ENCODE data around the gene TMEM252. TPM values are rescaled to one million over a fixed set of nuclear protein-coding genes. Genes with fewer than 3 reads are reported as not detected.
A peak's percentile ranks its signal among the peaks of the same experiment; 100 is the strongest.

The TMEM252 gene
- total RNA-seq, 1 donor from 2014 or later, result not detected

DNA sequence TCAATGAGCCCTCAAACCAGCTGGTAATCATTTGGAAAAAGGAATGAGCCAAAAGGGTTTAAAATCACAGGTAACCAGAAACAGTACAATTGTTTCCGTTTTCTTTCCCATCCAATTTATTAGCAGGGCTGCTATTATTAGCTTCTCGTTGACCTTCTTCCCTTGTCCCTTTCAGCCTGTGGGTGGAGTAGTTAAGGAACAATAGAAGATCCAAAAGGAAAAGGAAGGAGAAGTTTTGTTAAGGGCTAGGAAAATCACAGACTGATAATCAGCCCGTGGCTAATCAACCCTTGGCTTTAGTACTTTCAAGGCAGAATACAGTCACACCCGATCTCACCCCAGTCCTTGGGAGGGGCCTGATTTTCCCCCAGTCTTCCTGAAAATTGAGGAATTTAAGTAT is 38.4 kb downstream of the TMEM252 start:
- Histone ChIP-seq H3K4me1 (ENCODE audit: control insufficient read depth in 3 of 3, insufficient read depth in 3 of 3, low read length in 3 of 3) (peaks cover 13 to 24% (median 15%) of the 10 kb centered on the region in 3 donors), H3K27ac (ENCODE audit: low read depth, low read length) (peak overlapping the region; percentile 15), H3K9me3 (ENCODE audit: control insufficient read depth in 3 of 3, low read length in 3 of 3) (no peaks in the 10 kb centered on the region), H3K27me3 (ENCODE audit: control insufficient read depth in 3 of 3, insufficient read depth in 3 of 3, low read length in 3 of 3) (no peaks in the 10 kb centered on the region), H3K4me3 (ENCODE audit: low read length in 3 of 3) (no peak overlapping the region), H3K36me3 (ENCODE audit: control insufficient read depth in 3 of 3, insufficient read depth in 3 of 3, low read length in 3 of 3) (peaks cover 0 to 14% (median 4%) of the 10 kb centered on the region in 3 donors), H3K9ac (ENCODE audit: low read depth in 1 of 3, low read length in 3 of 3) (no peak overlapping the region)

DNA sequence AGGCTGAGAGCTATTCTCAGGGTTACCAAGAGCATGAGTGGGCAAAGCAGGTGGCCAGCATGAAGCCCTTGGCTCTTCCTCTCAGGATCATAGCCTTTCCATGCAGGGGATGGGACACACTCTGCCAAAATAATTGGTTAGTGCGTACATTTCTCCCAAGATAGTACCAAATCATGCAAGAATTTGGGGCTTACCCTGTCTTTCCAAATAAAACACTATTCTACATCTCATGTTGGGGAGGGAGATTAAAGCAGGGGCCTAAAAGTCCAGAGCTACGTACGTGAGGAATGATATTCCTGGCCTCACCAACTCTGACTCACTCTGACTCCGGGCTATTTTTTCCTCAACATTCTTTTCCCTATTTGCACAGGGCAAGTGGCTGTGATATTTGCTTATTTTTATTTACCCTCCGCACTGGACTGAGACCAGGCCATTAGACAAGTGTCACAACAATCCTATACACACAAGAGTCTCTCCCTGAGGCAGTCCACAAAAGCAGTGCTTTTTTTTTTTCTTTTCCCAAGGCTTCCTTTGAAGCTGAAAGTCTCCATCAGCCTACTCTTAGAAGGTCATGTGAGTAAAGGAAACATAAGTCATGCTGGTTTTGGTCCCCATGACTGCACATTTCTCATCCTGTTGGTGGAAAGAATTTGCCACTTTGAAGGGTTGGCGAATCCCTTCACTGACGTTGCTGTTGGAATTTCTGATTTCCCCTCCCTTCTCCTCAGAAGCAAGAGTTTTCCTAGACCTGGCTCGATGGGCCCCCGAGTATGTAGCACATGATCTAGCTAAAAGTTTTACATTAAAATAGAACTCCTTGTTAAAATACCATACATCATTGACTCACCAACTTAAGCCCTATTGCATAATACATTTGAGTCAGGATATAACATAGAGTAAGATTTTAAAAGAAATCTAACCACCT is 40.0 kb downstream of the TMEM252 start:
- peaks cover 15 to 24% (median 18%) of the 10 kb centered on the region in 3 donors for H3K4me1 ChIP-seq (ENCODE audit: control insufficient read depth in 3 of 3, insufficient read depth in 3 of 3, low read length in 3 of 3)
- peak overlapping the region; percentile 72 for H3K27ac ChIP-seq (ENCODE audit: low read depth, low read length)
- no peaks in the 10 kb centered on the region for H3K9me3 ChIP-seq (ENCODE audit: control insufficient read depth in 3 of 3, low read length in 3 of 3)
- H3K4me3 ChIP-seq (ENCODE audit: low read length in 3 of 3), result peak overlapping the region in 1 of 3 donors; percentile 10
- H3K9ac ChIP-seq (ENCODE audit: low read depth in 1 of 3, low read length in 3 of 3), result peak overlapping the region in 1 of 3 donors; percentile 5
- peaks cover 0 to 14% (median 4%) of the 10 kb centered on the region in 3 donors for H3K36me3 ChIP-seq (ENCODE audit: control insufficient read depth in 3 of 3, insufficient read depth in 3 of 3, low read length in 3 of 3)
- H3K27me3 ChIP-seq (ENCODE audit: control insufficient read depth in 3 of 3, insufficient read depth in 3 of 3, low read length in 3 of 3), result no peaks in the 10 kb centered on the region

DNA sequence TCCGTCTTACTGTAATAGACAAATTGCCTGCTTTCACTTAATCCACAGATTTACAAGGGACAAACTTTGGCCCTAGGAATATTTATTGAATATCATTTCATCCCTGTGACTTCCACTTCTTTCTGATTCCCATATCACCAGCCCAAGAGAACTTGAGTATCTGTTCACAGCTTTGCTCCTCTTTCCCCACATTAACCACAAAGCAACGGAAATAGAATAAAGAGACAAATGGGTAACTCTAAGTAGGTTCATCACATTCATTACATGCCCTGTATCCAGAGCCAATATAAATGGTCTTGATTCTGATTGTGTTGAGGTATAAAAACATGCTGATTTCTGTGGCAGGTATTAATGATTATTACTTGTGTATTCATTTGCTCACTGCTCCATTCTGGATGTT is 41.9 kb downstream of the TMEM252 start:
- Histone ChIP-seq H3K27ac (ENCODE audit: low read depth, low read length) (no peak overlapping the region), H3K4me1 (ENCODE audit: control insufficient read depth in 3 of 3, insufficient read depth in 3 of 3, low read length in 3 of 3) (peaks cover 15 to 24% (median 18%) of the 10 kb centered on the region in 3 donors), H3K36me3 (ENCODE audit: control insufficient read depth in 3 of 3, insufficient read depth in 3 of 3, low read length in 3 of 3) (peaks cover 0 to 14% (median 4%) of the 10 kb centered on the region in 3 donors), H3K9ac (ENCODE audit: low read depth in 1 of 3, low read length in 3 of 3) (no peak overlapping the region), H3K4me3 (ENCODE audit: low read length in 3 of 3) (no peak overlapping the region), H3K9me3 (ENCODE audit: control insufficient read depth in 3 of 3, low read length in 3 of 3) (no peaks in the 10 kb centered on the region), H3K27me3 (ENCODE audit: control insufficient read depth in 3 of 3, insufficient read depth in 3 of 3, low read length in 3 of 3) (no peaks in the 10 kb centered on the region)

DNA sequence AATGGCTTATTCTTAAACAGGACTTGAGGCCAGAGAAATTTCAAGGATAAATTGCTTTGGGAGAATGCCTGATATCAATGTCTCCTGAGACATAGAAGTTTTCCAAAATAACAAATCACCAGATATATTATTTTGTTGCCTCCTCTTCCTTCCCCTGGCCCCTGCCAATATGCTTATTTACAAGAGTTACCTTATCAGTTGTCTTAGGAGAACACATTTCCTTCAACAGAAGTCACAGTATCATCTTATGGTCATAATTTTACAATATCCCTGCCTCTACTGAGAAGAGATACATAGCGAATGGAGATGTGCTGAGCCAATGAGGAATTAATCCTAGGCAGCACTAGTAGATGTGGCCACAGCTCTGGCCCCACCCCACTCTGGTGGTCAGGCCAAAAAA is 43.1 kb downstream of the TMEM252 start:
- Histone ChIP-seq H3K4me1 (ENCODE audit: control insufficient read depth in 3 of 3, insufficient read depth in 3 of 3, low read length in 3 of 3) (peaks cover 15 to 24% (median 18%) of the 10 kb centered on the region in 3 donors), H3K36me3 (ENCODE audit: control insufficient read depth in 3 of 3, insufficient read depth in 3 of 3, low read length in 3 of 3) (peaks cover 0 to 14% (median 4%) of the 10 kb centered on the region in 3 donors), H3K9ac (ENCODE audit: low read depth in 1 of 3, low read length in 3 of 3) (no peak overlapping the region), H3K4me3 (ENCODE audit: low read length in 3 of 3) (no peak overlapping the region), H3K27ac (ENCODE audit: low read depth, low read length) (no peak overlapping the region), H3K9me3 (ENCODE audit: control insufficient read depth in 3 of 3, low read length in 3 of 3) (no peaks in the 10 kb centered on the region), H3K27me3 (ENCODE audit: control insufficient read depth in 3 of 3, insufficient read depth in 3 of 3, low read length in 3 of 3) (no peaks in the 10 kb centered on the region)

DNA sequence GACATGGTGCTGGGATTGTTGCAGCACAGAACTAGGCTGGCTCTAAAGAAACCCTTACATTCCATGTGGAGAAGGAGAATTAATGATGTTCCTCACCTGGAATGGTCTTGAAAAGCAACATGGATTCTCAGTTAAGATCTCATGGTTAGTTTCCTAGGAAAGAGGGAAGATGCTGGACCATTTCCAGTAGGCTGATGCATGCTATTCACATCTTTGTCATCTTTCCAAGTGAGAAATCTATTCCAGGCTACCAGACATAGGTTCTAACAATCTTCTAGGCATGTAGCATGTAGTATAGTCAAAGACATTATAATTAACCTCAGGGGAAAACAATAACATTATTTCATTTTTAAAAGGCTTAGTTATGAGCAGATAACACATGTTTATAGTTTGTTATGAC is 44.3 kb downstream of the TMEM252 start:
- H3K27ac ChIP-seq (ENCODE audit: low read depth, low read length), result no peak overlapping the region
- H3K36me3 ChIP-seq (ENCODE audit: control insufficient read depth in 3 of 3, insufficient read depth in 3 of 3, low read length in 3 of 3), result peaks cover 0 to 14% (median 4%) of the 10 kb centered on the region in 3 donors
- H3K9ac ChIP-seq (ENCODE audit: low read depth in 1 of 3, low read length in 3 of 3), result no peak overlapping the region
- H3K4me3 ChIP-seq (ENCODE audit: low read length in 3 of 3), result no peak overlapping the region
- H3K9me3 ChIP-seq (ENCODE audit: control insufficient read depth in 3 of 3, low read length in 3 of 3), result no peaks in the 10 kb centered on the region
- H3K4me1 ChIP-seq (ENCODE audit: control insufficient read depth in 3 of 3, insufficient read depth in 3 of 3, low read length in 3 of 3), result peaks cover 12 to 15% (median 12%) of the 10 kb centered on the region in 3 donors
- H3K27me3 ChIP-seq (ENCODE audit: control insufficient read depth in 3 of 3, insufficient read depth in 3 of 3, low read length in 3 of 3), result no peaks in the 10 kb centered on the region

DNA sequence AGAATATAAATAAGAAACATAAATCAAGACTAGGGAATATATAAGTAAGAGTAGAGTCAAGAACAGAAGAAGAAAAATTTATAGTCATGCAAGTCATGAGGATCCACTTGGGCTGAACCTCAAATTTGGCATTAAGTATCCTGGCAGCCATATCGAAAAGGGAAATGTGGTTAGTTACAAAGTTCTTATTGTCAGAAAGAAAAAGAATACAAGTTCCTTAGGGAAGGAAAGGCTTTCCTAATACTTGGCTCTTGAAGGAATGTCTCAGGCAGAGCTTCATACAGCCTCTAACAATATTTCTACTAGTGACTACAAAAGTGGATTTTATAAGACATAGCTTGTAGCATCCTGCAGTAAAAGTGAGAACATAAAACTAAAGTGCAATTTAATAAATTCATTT is 45.4 kb downstream of the TMEM252 start:
- peaks cover 0 to 7% (median 4%) of the 10 kb centered on the region in 3 donors for H3K36me3 ChIP-seq (ENCODE audit: control insufficient read depth in 3 of 3, insufficient read depth in 3 of 3, low read length in 3 of 3)
- H3K27ac ChIP-seq (ENCODE audit: low read depth, low read length), result no peak overlapping the region
- H3K27me3 ChIP-seq (ENCODE audit: control insufficient read depth in 3 of 3, insufficient read depth in 3 of 3, low read length in 3 of 3), result no peaks in the 10 kb centered on the region
- no peak overlapping the region for H3K4me3 ChIP-seq (ENCODE audit: low read length in 3 of 3)
- H3K4me1 ChIP-seq (ENCODE audit: control insufficient read depth in 3 of 3, insufficient read depth in 3 of 3, low read length in 3 of 3), result peaks cover 2 to 7% (median 2%) of the 10 kb centered on the region in 3 donors
- no peak overlapping the region for H3K9ac ChIP-seq (ENCODE audit: low read depth in 1 of 3, low read length in 3 of 3)
- no peaks in the 10 kb centered on the region for H3K9me3 ChIP-seq (ENCODE audit: control insufficient read depth in 3 of 3, low read length in 3 of 3)

DNA sequence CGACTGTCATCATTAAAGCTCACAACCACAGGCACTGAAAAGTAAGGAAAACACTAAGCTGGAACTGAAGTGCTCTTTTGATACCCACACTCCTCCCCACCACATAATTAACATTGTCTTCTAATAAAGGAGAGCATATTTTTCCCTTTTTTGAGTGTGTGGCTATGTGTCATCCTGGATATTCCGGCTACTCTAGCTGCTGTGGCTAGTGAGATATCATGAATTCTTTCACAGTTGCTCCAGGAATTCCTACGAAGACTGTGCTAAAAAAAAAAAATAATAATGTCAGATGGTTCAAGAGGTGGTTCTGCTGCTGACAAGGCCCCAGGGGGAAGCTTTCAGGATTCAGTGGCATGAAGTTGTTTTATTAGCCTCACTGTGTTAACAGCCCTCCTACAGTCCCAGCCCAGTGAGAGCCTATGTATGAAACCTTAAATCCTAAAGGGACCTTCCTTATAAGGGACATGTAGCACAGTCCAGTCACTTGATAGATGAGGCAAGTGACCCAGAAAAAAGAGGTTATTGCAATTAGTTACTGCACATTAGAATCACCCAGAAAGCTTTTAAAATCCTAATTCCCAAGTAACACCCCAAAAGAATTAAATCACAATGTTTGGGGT is 46.6 kb downstream of the TMEM252 start:
- H3K27ac ChIP-seq (ENCODE audit: low read depth, low read length), result no peak overlapping the region
- no peak overlapping the region for H3K9ac ChIP-seq (ENCODE audit: low read depth in 1 of 3, low read length in 3 of 3)
- H3K36me3 ChIP-seq (ENCODE audit: control insufficient read depth in 3 of 3, insufficient read depth in 3 of 3, low read length in 3 of 3), result peaks cover 0 to 2% (median 0%) of the 10 kb centered on the region in 3 donors
- no peaks in the 10 kb centered on the region for H3K9me3 ChIP-seq (ENCODE audit: control insufficient read depth in 3 of 3, low read length in 3 of 3)
- no peak overlapping the region for H3K4me3 ChIP-seq (ENCODE audit: low read length in 3 of 3)
- H3K4me1 ChIP-seq (ENCODE audit: control insufficient read depth in 3 of 3, insufficient read depth in 3 of 3, low read length in 3 of 3), result peaks cover 0 to 6% (median 0%) of the 10 kb centered on the region in 3 donors
- H3K27me3 ChIP-seq (ENCODE audit: control insufficient read depth in 3 of 3, insufficient read depth in 3 of 3, low read length in 3 of 3), result no peaks in the 10 kb centered on the region

DNA sequence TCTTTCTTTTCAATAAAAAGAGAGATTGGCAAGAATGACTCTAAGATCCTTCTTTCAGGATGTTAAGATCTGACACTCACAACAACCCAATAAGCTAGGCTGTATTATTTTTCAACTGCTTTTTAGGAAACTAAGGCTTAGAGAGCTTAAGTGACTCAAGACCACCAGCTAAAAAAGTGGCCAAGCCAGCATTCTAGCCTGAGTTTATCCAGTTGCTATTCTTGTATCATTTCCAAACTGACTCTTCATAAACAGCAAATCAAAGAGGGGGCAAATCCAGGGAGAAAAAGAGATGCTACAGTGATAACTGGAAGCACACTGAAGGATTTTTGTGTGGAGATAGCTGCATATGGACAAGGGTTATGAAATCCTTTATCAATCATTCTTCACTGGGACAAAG is 47.1 kb downstream of the TMEM252 start:
- H3K9ac ChIP-seq (ENCODE audit: low read depth in 1 of 3, low read length in 3 of 3), result no peak overlapping the region
- no peak overlapping the region for H3K4me3 ChIP-seq (ENCODE audit: low read length in 3 of 3)
- H3K27me3 ChIP-seq (ENCODE audit: control insufficient read depth in 3 of 3, insufficient read depth in 3 of 3, low read length in 3 of 3), result no peaks in the 10 kb centered on the region
- H3K9me3 ChIP-seq (ENCODE audit: control insufficient read depth in 3 of 3, low read length in 3 of 3), result no peaks in the 10 kb centered on the region
- H3K27ac ChIP-seq (ENCODE audit: low read depth, low read length), result no peak overlapping the region
- H3K36me3 ChIP-seq (ENCODE audit: control insufficient read depth in 3 of 3, insufficient read depth in 3 of 3, low read length in 3 of 3), result no peaks in the 10 kb centered on the region
- H3K4me1 ChIP-seq (ENCODE audit: control insufficient read depth in 3 of 3, insufficient read depth in 3 of 3, low read length in 3 of 3), result peaks cover 0 to 6% (median 0%) of the 10 kb centered on the region in 3 donors

DNA sequence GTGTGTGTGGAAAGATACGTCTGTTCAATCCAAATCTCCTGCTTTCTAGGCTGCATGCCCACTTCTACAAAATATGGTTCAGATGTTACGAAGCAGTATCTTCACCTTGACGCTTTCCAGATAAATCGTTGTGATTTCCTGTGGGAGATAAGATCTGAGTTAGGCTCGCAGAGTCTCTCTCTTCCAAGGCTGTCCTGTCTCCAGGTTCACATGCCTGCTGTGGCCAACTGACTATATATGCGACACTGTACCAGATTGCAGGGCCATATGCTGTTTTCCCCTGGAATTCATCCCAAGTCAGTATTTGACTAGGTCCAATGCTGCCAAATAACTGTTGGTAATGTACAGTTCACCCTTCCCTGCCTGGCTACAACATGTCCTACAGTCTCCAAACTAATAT is 47.9 kb downstream of the TMEM252 start:
- Histone ChIP-seq H3K9ac (ENCODE audit: low read depth in 1 of 3, low read length in 3 of 3) (no peak overlapping the region), H3K4me3 (ENCODE audit: low read length in 3 of 3) (no peak overlapping the region), H3K36me3 (ENCODE audit: control insufficient read depth in 3 of 3, insufficient read depth in 3 of 3, low read length in 3 of 3) (no peaks in the 10 kb centered on the region), H3K27ac (ENCODE audit: low read depth, low read length) (no peak overlapping the region), H3K4me1 (ENCODE audit: control insufficient read depth in 3 of 3, insufficient read depth in 3 of 3, low read length in 3 of 3) (peaks cover 0 to 6% (median 0%) of the 10 kb centered on the region in 3 donors), H3K27me3 (ENCODE audit: control insufficient read depth in 3 of 3, insufficient read depth in 3 of 3, low read length in 3 of 3) (no peaks in the 10 kb centered on the region), H3K9me3 (ENCODE audit: control insufficient read depth in 3 of 3, low read length in 3 of 3) (no peaks in the 10 kb centered on the region)

DNA sequence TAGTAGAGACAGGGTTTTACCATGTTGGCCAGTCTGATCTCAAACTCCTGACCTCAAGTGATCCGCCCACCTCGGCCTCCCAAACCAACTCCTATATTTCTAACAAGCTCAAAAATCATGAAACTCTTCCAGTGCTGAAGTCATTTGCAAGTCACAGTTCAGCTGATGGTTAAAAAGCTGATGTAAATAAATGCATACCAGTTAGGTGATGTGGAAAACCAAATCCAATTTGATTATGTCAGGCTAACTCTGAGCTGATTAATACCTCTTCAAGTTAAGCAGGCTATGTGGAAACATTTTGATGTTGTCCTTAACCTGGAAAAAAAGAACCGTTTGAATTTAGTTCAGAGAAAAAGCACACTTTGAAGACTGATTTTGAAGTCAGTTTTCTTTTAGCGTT is 51.0 kb downstream of the TMEM252 start:
- H3K36me3 ChIP-seq (ENCODE audit: control insufficient read depth in 3 of 3, insufficient read depth in 3 of 3, low read length in 3 of 3), result peaks cover 0 to 10% (median 2%) of the 10 kb centered on the region in 3 donors
- H3K27me3 ChIP-seq (ENCODE audit: control insufficient read depth in 3 of 3, insufficient read depth in 3 of 3, low read length in 3 of 3), result no peaks in the 10 kb centered on the region
- H3K4me3 ChIP-seq (ENCODE audit: low read length in 3 of 3), result no peak overlapping the region
- no peak overlapping the region for H3K27ac ChIP-seq (ENCODE audit: low read depth, low read length)
- H3K4me1 ChIP-seq (ENCODE audit: control insufficient read depth in 3 of 3, insufficient read depth in 3 of 3, low read length in 3 of 3), result no peaks in the 10 kb centered on the region
- peaks cover 0 to 2% (median 0%) of the 10 kb centered on the region in 3 donors for H3K9me3 ChIP-seq (ENCODE audit: control insufficient read depth in 3 of 3, low read length in 3 of 3)
- no peak overlapping the region for H3K9ac ChIP-seq (ENCODE audit: low read depth in 1 of 3, low read length in 3 of 3)

All from skeletal muscle tissue (tissue), 4 donors.